ENCODE results near the gene RASGRF1.

DNA sequence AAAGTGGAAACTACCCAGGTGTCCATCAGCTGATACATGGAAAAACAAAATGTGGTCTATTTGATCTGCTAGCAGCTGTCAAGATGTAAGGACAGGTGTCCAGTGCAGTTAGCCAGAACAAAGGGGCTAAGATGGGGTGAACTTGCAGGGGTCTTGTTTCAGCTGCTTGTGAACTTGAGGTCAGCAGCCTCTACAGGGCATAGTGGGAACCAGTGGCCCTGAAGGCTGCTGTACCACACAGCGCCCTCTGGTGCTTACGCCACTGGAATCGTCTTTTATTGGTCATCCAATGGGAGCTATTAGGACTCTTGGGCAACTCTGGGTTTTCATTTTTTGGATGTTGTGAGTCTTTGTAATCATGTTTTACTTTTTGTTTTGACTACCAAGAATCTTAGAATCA is 83.5 kb downstream of the RASGRF1 start:
- TF ChIP-seq, protein P1, sequence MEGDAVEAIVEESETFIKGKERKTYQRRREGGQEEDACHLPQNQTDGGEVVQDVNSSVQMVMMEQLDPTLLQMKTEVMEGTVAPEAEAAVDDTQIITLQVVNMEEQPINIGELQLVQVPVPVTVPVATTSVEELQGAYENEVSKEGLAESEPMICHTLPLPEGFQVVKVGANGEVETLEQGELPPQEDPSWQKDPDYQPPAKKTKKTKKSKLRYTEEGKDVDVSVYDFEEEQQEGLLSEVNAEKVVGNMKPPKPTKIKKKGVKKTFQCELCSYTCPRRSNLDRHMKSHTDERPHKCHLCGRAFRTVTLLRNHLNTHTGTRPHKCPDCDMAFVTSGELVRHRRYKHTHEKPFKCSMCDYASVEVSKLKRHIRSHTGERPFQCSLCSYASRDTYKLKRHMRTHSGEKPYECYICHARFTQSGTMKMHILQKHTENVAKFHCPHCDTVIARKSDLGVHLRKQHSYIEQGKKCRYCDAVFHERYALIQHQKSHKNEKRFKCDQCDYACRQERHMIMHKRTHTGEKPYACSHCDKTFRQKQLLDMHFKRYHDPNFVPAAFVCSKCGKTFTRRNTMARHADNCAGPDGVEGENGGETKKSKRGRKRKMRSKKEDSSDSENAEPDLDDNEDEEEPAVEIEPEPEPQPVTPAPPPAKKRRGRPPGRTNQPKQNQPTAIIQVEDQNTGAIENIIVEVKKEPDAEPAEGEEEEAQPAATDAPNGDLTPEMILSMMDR (IDR thresholded peaks at IDR 0.05), result peak; percentile 25 to 69 (median 41)
- TF ChIP-seq POLR2A (IDR thresholded peaks at IDR 0.05), result no peak
